Chondrocyte (in vitro differentiated cells): ENCODE data around the gene MYRFL. TPM values are rescaled to one million over a fixed set of nuclear protein-coding genes. Genes with fewer than 3 reads are reported as not detected.

Experiments
- DNase-seq: peaks from one replicate; pipeline ENCODE4 v3.0.0; 2021; ENCODE audit warnings: mixed read lengths, low spot score
- H3K27ac Mint-ChIP-seq: one replicate; pipeline ENCODE4 v1.8.0; 2021; ENCODE audit warnings: mild to moderate bottlenecking, moderate library complexity, mixed read lengths; ENCODE audit not compliant: unreplicated experiment
- H3K27me3 Mint-ChIP-seq: 2 replicates; pipeline ENCODE4 v1.8.0; 2021; ENCODE audit warnings: low read depth, mixed read lengths
- H3K36me3 Mint-ChIP-seq: 2 replicates; pipeline ENCODE4 v1.8.0; 2021; ENCODE audit warnings: low read depth, mixed read lengths
- H3K4me1 Mint-ChIP-seq: 2 replicates; pipeline ENCODE4 v1.8.0; 2021; ENCODE audit warnings: low read depth, mild to moderate bottlenecking, mixed read lengths
- H3K4me3 Mint-ChIP-seq: one replicate; pipeline ENCODE4 v1.8.0; 2021; ENCODE audit warnings: mild to moderate bottlenecking, moderate library complexity, mixed read lengths; ENCODE audit not compliant: unreplicated experiment
- H3K9me3 Mint-ChIP-seq: 2 replicates; pipeline ENCODE4 v1.8.0; 2021; ENCODE audit warnings: low read depth, mixed read lengths
- CTCF ChIP-seq: fragments of 200-600 bp; sonication (generic); IDR thresholded peaks from 2 replicates; pipeline ENCODE4 v1.5.0; 2021; ENCODE audit warnings: antibody characterized with exemption, mild to moderate bottlenecking, moderate library complexity
- total RNA-seq: library from RNA; stranded (reverse); gene quantifications from 3 replicates; pipeline ENCODE4 v1.2.1, GENCODE V29; 2021

The MYRFL gene
- total RNA-seq, 1 donor from 2014 or later = 0.35 TPM

GRCh38 chr12:69903548-69903947 is 78.5 kb downstream of the MYRFL start:
- Mint-ChIP-seq H3K36me3 (no peaks in the 10 kb centered on the region), H3K27me3 (no peaks in the 10 kb centered on the region), H3K27ac (no peak overlapping the region), H3K4me3 (no peak overlapping the region), H3K4me1 (peaks cover 39% of the 10 kb centered on the region), H3K9me3 (no peaks in the 10 kb centered on the region)
- DNase-seq = no peak
- TF ChIP-seq CTCF = no peak

- no peaks in the 10 kb centered on the region for H3K9me3 Mint-ChIP-seq
- no peak for TF ChIP-seq CTCF
- no peaks in the 10 kb centered on the region for H3K36me3 Mint-ChIP-seq
- DNase-seq = no peak
- H3K4me3 Mint-ChIP-seq = no peak overlapping the region
- peaks cover 39% of the 10 kb centered on the region for H3K4me1 Mint-ChIP-seq
- no peaks in the 10 kb centered on the region for H3K27me3 Mint-ChIP-seq
- peak overlapping the region; percentile 70 for H3K27ac Mint-ChIP-seq
These were observed 79.8 kb downstream of the MYRFL start for GRCh38 chr12:69904777-69905176.

- Mint-ChIP-seq H3K27ac (no peak overlapping the region), H3K4me1 (peaks cover 36% of the 10 kb centered on the region), H3K36me3 (no peaks in the 10 kb centered on the region), H3K4me3 (no peak overlapping the region), H3K27me3 (no peaks in the 10 kb centered on the region), H3K9me3 (no peaks in the 10 kb centered on the region)
- TF ChIP-seq CTCF = no peak
- no peak for DNase-seq
These were observed 80.8 kb downstream of the MYRFL start for GRCh38 chr12:69905801-69906200.

GRCh38 chr12:69906411-69907216 is 81.6 kb downstream of the MYRFL start:
- Mint-ChIP-seq H3K36me3 (no peaks in the 10 kb centered on the region), H3K4me1 (peaks cover 28% of the 10 kb centered on the region), H3K27ac (no peak overlapping the region), H3K27me3 (no peaks in the 10 kb centered on the region), H3K9me3 (no peaks in the 10 kb centered on the region), H3K4me3 (no peak overlapping the region)
- DNase-seq = no peak
- no peak for TF ChIP-seq CTCF

- no peaks in the 10 kb centered on the region for H3K27me3 Mint-ChIP-seq
- peaks cover 28% of the 10 kb centered on the region for H3K4me1 Mint-ChIP-seq
- DNase-seq = no peak
- peaks cover 3% of the 10 kb centered on the region for H3K9me3 Mint-ChIP-seq
- H3K27ac Mint-ChIP-seq = no peak overlapping the region
- no peak overlapping the region for H3K4me3 Mint-ChIP-seq
- peaks cover under 1% of the 10 kb centered on the region for H3K36me3 Mint-ChIP-seq
- TF ChIP-seq CTCF = no peak
These were observed 83.2 kb downstream of the MYRFL start for GRCh38 chr12:69908203-69908602.
